Limb (tissue), 2 donors: Measurements from ENCODE around the gene RNF123.

Experiments
- DNase-seq, 2 donors: peaks; one replicate each; pipeline ENCODE4 v3.0.0-alpha.2; 2016; ENCODE audit errors: extremely low spot score in 2 of 2

RNF123 gene

GRCh38 chr3:49658711-49659110 lies 30.6 kb upstream of the RNF123 start:
- DNase-seq, result no peak

- no peak for DNase-seq
Measured at GRCh38 chr3:49659756-49660155, 29.6 kb upstream of the RNF123 start.

GRCh38 chr3:49661281-49661680 lies 28.1 kb upstream of the RNF123 start:
- DNase-seq, result no peak

- DNase-seq, result no peak
Measured at GRCh38 chr3:49662021-49662420, 27.3 kb upstream of the RNF123 start.

- no peak for DNase-seq
Measured at GRCh38 chr3:49662720-49663413, 26.5 kb upstream of the RNF123 start.

GRCh38 chr3:49663831-49664230 lies 25.5 kb upstream of the RNF123 start:
- no peak for DNase-seq

GRCh38 chr3:49664300-49664699 lies 25.1 kb upstream of the RNF123 start:
- no peak for DNase-seq

- DNase-seq, result no peak
Measured at GRCh38 chr3:49665822-49666519, 23.4 kb upstream of the RNF123 start.

- no peak for DNase-seq
Measured at GRCh38 chr3:49666592-49666991, 22.8 kb upstream of the RNF123 start.

GRCh38 chr3:49667701-49668413 lies 21.5 kb upstream of the RNF123 start:
- DNase-seq, result no peak

GRCh38 chr3:49668414-49668797 lies 21.0 kb upstream of the RNF123 start:
- DNase-seq, result no peak

GRCh38 chr3:49668861-49669260 lies 20.5 kb upstream of the RNF123 start:
- no peak for DNase-seq

- no peak for DNase-seq
Measured at GRCh38 chr3:49669352-49669751, 20.0 kb upstream of the RNF123 start.

- DNase-seq, result no peak
Measured at GRCh38 chr3:49670940-49671290, 18.4 kb upstream of the RNF123 start.

- DNase-seq, result peak; percentile 50 to 83
Measured at GRCh38 chr3:49671291-49672288, 17.8 kb upstream of the RNF123 start.

GRCh38 chr3:49673121-49673714 lies 16.1 kb upstream of the RNF123 start:
- no peak for DNase-seq

GRCh38 chr3:49673715-49674496 lies 15.5 kb upstream of the RNF123 start, which contains the start of gene APEH:
APEH (plus strand) TSS chr3:49674351; CDS start chr3:49674402, 51 bp downstream.
- peak; percentile 94 to 97 for DNase-seq

- no peak for DNase-seq
Measured at GRCh38 chr3:49674497-49674983, 14.8 kb upstream of the RNF123 start.

- DNase-seq, result no peak
Measured at GRCh38 chr3:49675912-49676311, 13.4 kb upstream of the RNF123 start.
